Liver (tissue), 9 donors: Measurements from ENCODE around the gene ZNRF4. TPM values are rescaled to one million over a fixed set of nuclear protein-coding genes. Genes with fewer than 3 reads are reported as not detected.

Experiments used
- DNase-seq: peaks from one replicate; pipeline ENCODE4 v3.0.0-alpha.2; 2017; ENCODE audit warnings: low spot score
- H3K27ac ChIP-seq, 2 donors: one replicate each; pipeline ENCODE4 v1.7.0; 2013; ENCODE audit warnings: inconsistent platforms in 2 of 2, low read length in 2 of 2, control low read depth in 1 of 2, low read depth in 1 of 2, mild to moderate bottlenecking in 1 of 2
- H3K27me3 ChIP-seq, 4 donors: one replicate each; pipeline versions ENCODE4 v1.6.1 to v1.7.0; 2013; ENCODE audit warnings: low read length in 3 of 4, inconsistent platforms in 1 of 4, mild to moderate bottlenecking in 1 of 4, moderate library complexity in 1 of 4; ENCODE audit not compliant: control insufficient read depth in 4 of 4, insufficient read depth in 4 of 4
- H3K36me3 ChIP-seq, 4 donors: one replicate each; pipeline versions ENCODE4 v1.6.1 to v1.7.0; 2013; ENCODE audit warnings: low read length in 3 of 4, mild to moderate bottlenecking in 3 of 4, low read depth in 1 of 4, moderate library complexity in 1 of 4; ENCODE audit not compliant: control insufficient read depth in 4 of 4, insufficient read depth in 3 of 4
- H3K4me1 ChIP-seq, 4 donors: one replicate each; pipeline versions ENCODE4 v1.6.1 to v1.7.0; 2013; ENCODE audit warnings: low read length in 3 of 4, mild to moderate bottlenecking in 3 of 4, moderate library complexity in 1 of 4; ENCODE audit not compliant: control insufficient read depth in 4 of 4, insufficient read depth in 4 of 4
- H3K4me3 ChIP-seq, 3 donors: one replicate each; pipeline versions ENCODE4 v1.6.1 to v1.7.0; 2013; ENCODE audit warnings: low read length in 3 of 3, control low read depth in 1 of 3, low read depth in 1 of 3, mild to moderate bottlenecking in 1 of 3
- H3K9ac ChIP-seq, 2 donors: one replicate each; pipeline ENCODE4 v1.7.0; 2013; ENCODE audit warnings: low read length in 2 of 2, mild to moderate bottlenecking in 2 of 2, moderate library complexity in 2 of 2, control low read depth in 1 of 2, low read depth in 1 of 2
- H3K9me3 ChIP-seq, 4 donors: one replicate each; pipeline versions ENCODE4 v1.6.1 to v1.7.0; 2013; ENCODE audit warnings: low read length in 3 of 4; ENCODE audit not compliant: control insufficient read depth in 4 of 4
- ATF3 ChIP-seq: IDR thresholded peaks from 2 replicates; pipeline ENCODE4 v1.6.1; 2016; ENCODE audit warnings: antibody characterized with exemption
- CTCF ChIP-seq: fragments of 150-350 bp; IDR thresholded peaks from 2 replicates; pipeline ENCODE4 v1.5.1; 2017; ENCODE audit warnings: improper control_type of control experiment, low read depth, low read length; ENCODE audit not compliant: missing input control
- FOXA2 ChIP-seq: IDR thresholded peaks from 2 replicates; pipeline ENCODE4 v1.6.1; 2016; ENCODE audit warnings: antibody characterized with exemption
- GABPA ChIP-seq, 2 donors: IDR thresholded peaks in 1 of 2; conservative IDR thresholded peaks in 1 of 2; 2 replicates each; pipeline ENCODE4 v1.6.1; 2016; ENCODE audit warnings: antibody characterized with exemption in 2 of 2, mild to moderate bottlenecking in 1 of 2, moderate library complexity in 1 of 2
- HNF4A ChIP-seq, 2 donors: conservative IDR thresholded peaks; 2 replicates each; pipeline ENCODE4 v1.6.1; 2016; ENCODE audit warnings: antibody characterized with exemption in 2 of 2, mild to moderate bottlenecking in 2 of 2
- HNF4G ChIP-seq: IDR thresholded peaks from 2 replicates; pipeline ENCODE4 v1.6.1; 2016; ENCODE audit warnings: antibody characterized with exemption
- MAX ChIP-seq: IDR thresholded peaks from 2 replicates; pipeline ENCODE4 v1.6.1; 2016; ENCODE audit warnings: antibody characterized with exemption
- NR2F2 ChIP-seq: IDR thresholded peaks from 2 replicates; pipeline ENCODE4 v1.6.1; 2016; ENCODE audit warnings: antibody characterized with exemption
- RAD21 ChIP-seq, 2 donors: IDR thresholded peaks; 2 replicates each; pipeline ENCODE4 v1.6.1; 2016; ENCODE audit warnings: antibody characterized with exemption in 2 of 2, mild to moderate bottlenecking in 2 of 2
- REST ChIP-seq: IDR thresholded peaks from 2 replicates; pipeline ENCODE4 v1.6.1; 2016; ENCODE audit warnings: antibody characterized with exemption, mild to moderate bottlenecking
- RXRA ChIP-seq, 2 donors: IDR thresholded peaks; 2 replicates each; pipeline ENCODE4 v1.6.1; 2017 to 2018; ENCODE audit warnings: antibody characterized with exemption in 2 of 2, mild to moderate bottlenecking in 1 of 2
- SP1 ChIP-seq: IDR thresholded peaks from 2 replicates; pipeline ENCODE4 v1.6.1; 2018; ENCODE audit warnings: antibody characterized with exemption, mild to moderate bottlenecking
- TAF1 ChIP-seq: conservative IDR thresholded peaks from 2 replicates; pipeline ENCODE4 v1.6.1; 2016; ENCODE audit warnings: antibody characterized with exemption, mild to moderate bottlenecking
- YY1 ChIP-seq: IDR thresholded peaks from 2 replicates; pipeline ENCODE4 v1.6.1; 2016; ENCODE audit warnings: antibody characterized with exemption, mild to moderate bottlenecking
- ZBTB33 ChIP-seq: IDR thresholded peaks from 2 replicates; pipeline ENCODE4 v1.6.1; 2016; ENCODE audit warnings: antibody characterized with exemption
- WGBS: extraction: QIAGEN DNeasy Blood & Tissue Kit; methylation state at CpG from one replicate; pipeline ENCODE4 v1.1.7; 2013; 5-methylcytosine and 5-hydroxymethylcytosine counted together
- polyA plus RNA-seq, 2 donors: library from polyadenylated mRNA; stranded (reverse) in 1 of 2; unstranded in 1 of 2; fragments of 200-250 nt in 1 of 2; fragments of >200 nt in 1 of 2; fragmentation: Nextera tagmentation in 1 of 2; extraction: Ambion mirVana in 1 of 2; gene quantifications; one replicate each; pipeline versions ENCODE4 v1.2.1 to v1.2.3, GENCODE V29; 2013 to 2015
- total RNA-seq, 2 donors: library from RNA; depleted of rRNA; stranded (reverse); fragments of >200 nt; gene quantifications; one replicate each; pipeline ENCODE4 v1.2.3, GENCODE V29; 2014
- donor health status: healthy.
- donor health status: healthy.
- donor health status: healthy.
- donor health status: healthy.
- donor health status: healthy.

Gene ZNRF4
- total and polyA plus RNA-seq, 4 donors: not detected

- no peak overlapping the region for H3K9ac ChIP-seq
- no peak for DNase-seq
- H3K9me3 ChIP-seq: no peaks in the 10 kb centered on the region
- WGBS: 94% methylated on average over 12 of the region's 12 CpGs
- TF ChIP-seq YY1 (no peak), HNF4A (conservative IDR thresholded peaks at IDR 0.05) (no peak), FOXA2 (no peak), MAX (no peak), NR2F2 (no peak), CTCF (no peak), HNF4G (no peak), ZBTB33 (no peak), REST (no peak), TAF1 (no peak), RXRA (IDR thresholded peaks at IDR 0.05) (no peak), SP1 (no peak)
- H3K27ac ChIP-seq: no peak overlapping the region
- H3K4me3 ChIP-seq: no peak overlapping the region
- H3K36me3 ChIP-seq: no peaks in the 10 kb centered on the region
- H3K4me1 ChIP-seq: no peaks in the 10 kb centered on the region
- H3K27me3 ChIP-seq: peaks cover 0 to 9% (median 2%) of the 10 kb centered on the region in 4 donors
Measured at GRCh38 chr19:5491565-5491964, 36.3 kb downstream of the ZNRF4 start.

- no peak for TF ChIP-seq RXRA (IDR thresholded peaks at IDR 0.05)
- no peak for TF ChIP-seq CTCF
- no peak for TF ChIP-seq ATF3
- no peak for TF ChIP-seq HNF4G
- TF ChIP-seq RAD21 (IDR thresholded peaks at IDR 0.05): no peak
- no peak for TF ChIP-seq HNF4A (conservative IDR thresholded peaks at IDR 0.05)
- TF ChIP-seq ZBTB33: no peak
- no peak for TF ChIP-seq TAF1
- no peak for TF ChIP-seq GABPA (IDR thresholded peaks at IDR 0.05 in 1 of 2, conservative IDR thresholded peaks at IDR 0.05 in 1 of 2)
- H3K4me3 ChIP-seq: no peak overlapping the region
- no peaks in the 10 kb centered on the region for H3K9me3 ChIP-seq
- H3K36me3 ChIP-seq: no peaks in the 10 kb centered on the region
- WGBS: 65% methylated on average over 8 of the region's 8 CpGs
- no peak overlapping the region for H3K27ac ChIP-seq
- H3K27me3 ChIP-seq: peaks cover 0 to 9% (median 2%) of the 10 kb centered on the region in 4 donors
- no peak overlapping the region for H3K9ac ChIP-seq
- DNase-seq: no peak
- H3K4me1 ChIP-seq: no peaks in the 10 kb centered on the region
Measured at GRCh38 chr19:5492281-5492634, 37.0 kb downstream of the ZNRF4 start.
